Left ventricle myocardium inferior (tissue), 1 donor: Measurements from ENCODE around the gene NEU3. TPM values are rescaled to one million over a fixed set of nuclear protein-coding genes. Genes with fewer than 3 reads are reported as not detected.
"Not testable (repeated sequence)": the region's sequence is repeated elsewhere in the genome, so short reads cannot be mapped to it uniquely, and the experiment has no call there.

ENCODE experiments used
- DNase-seq: peaks from one replicate; pipeline ENCODE4 v3.0.0-alpha.2; 2020
- H3K27ac ChIP-seq: fragments of 200-600 bp; replicated peaks from 2 replicates; pipeline ENCODE4 v1.8.0; 2021
- H3K27me3 ChIP-seq: fragments of 200-600 bp; 2 replicates; pipeline ENCODE4 v1.8.0; 2021; ENCODE audit warnings: low read depth
- H3K36me3 ChIP-seq: fragments of 200-600 bp; 2 replicates; pipeline ENCODE4 v1.8.0; 2021
- H3K4me1 ChIP-seq: fragments of 200-600 bp; 2 replicates; pipeline ENCODE4 v1.8.0; 2021
- H3K4me3 ChIP-seq: fragments of 200-600 bp; 2 replicates; pipeline ENCODE4 v1.8.0; 2021; ENCODE audit warnings: mild to moderate bottlenecking, moderate library complexity
- H3K9me3 ChIP-seq: fragments of 200-600 bp; replicated peaks from 2 replicates; pipeline ENCODE4 v1.8.0; 2021
- intact Hi-C: fragments of 100-400 bp; cut with micrococcal nuclease; formaldehyde crosslinking; loops from one replicate; pipeline ENCODE4 v1.11.0; 2022
- total RNA-seq: library from RNA; stranded (reverse); fragmentation: NEBNext Ultra II Directional; extraction: Animal tissue kit (Norgen Biotek cat#: 25700); gene quantifications from one replicate; pipeline ENCODE4 v1.2.1, GENCODE V29; 2021
- TF ChIP-seq, protein P1 (sequence below): fragments of 200-600 bp; IDR thresholded peaks from 2 replicates; pipeline ENCODE4 v1.8.0; 2021; ENCODE audit warnings: antibody characterized with exemption, mild to moderate bottlenecking, borderline replicate concordance
- donor health status: DM: no; HTN: yes; CAD: no; lungs with severe emphysema.

Gene NEU3
- total RNA-seq, 1 donor from 2014 or later, result 9.9 TPM

DNA sequence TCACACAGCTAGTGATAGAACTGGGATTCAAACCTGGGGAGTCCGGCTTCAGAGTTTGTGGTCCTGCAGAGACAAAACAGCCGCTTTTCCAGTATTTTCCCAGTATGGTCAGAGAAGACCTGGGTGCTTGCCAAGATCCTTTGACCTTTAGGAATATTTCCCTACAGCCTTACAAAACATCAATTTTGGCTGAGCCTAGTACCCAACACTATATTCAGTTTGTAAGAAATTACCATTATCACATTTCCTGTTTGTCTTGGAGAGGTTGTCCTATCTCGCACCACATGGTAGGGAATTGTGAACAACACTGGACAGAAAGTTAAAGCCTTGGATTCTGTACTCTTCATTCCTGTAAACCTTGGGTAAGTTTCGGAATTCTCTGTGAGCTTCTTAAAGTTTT lies 10.7 kb upstream of the NEU3 start:
- Histone ChIP-seq H3K9me3 (no peaks in the 10 kb centered on the region), H3K27ac (no peak overlapping the region), H3K27me3 (no peaks in the 10 kb centered on the region), H3K4me3 (no peak overlapping the region), H3K4me1 (peaks cover 3% of the 10 kb centered on the region), H3K36me3 (peaks cover 60% of the 10 kb centered on the region)
- TF ChIP-seq, protein P1, sequence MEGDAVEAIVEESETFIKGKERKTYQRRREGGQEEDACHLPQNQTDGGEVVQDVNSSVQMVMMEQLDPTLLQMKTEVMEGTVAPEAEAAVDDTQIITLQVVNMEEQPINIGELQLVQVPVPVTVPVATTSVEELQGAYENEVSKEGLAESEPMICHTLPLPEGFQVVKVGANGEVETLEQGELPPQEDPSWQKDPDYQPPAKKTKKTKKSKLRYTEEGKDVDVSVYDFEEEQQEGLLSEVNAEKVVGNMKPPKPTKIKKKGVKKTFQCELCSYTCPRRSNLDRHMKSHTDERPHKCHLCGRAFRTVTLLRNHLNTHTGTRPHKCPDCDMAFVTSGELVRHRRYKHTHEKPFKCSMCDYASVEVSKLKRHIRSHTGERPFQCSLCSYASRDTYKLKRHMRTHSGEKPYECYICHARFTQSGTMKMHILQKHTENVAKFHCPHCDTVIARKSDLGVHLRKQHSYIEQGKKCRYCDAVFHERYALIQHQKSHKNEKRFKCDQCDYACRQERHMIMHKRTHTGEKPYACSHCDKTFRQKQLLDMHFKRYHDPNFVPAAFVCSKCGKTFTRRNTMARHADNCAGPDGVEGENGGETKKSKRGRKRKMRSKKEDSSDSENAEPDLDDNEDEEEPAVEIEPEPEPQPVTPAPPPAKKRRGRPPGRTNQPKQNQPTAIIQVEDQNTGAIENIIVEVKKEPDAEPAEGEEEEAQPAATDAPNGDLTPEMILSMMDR, result no peak
- no peak for DNase-seq
- intact Hi-C loops, result no loop called here

DNA sequence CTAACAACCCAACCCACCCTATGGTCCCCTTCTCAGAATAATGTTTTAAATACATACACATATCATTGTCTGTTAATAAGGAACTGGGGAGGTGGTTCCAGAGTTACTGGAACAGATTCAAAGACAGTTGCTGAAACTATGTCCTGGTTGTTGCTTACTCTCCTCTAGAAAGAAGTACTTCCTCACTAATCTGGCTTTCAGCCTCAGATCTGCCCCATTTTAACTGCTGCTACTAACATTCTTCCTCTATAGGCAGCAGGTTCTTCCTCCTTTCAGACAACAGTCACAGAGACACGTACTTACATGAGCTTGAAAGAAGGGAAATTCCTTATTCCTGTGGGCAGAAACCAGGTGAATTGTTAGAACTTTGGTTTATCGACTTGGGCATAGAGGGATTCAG lies 8.1 kb upstream of the NEU3 start:
- intact Hi-C loops, result no loop called here
- H3K27ac ChIP-seq, result no peak overlapping the region
- H3K36me3 ChIP-seq, result peaks cover 45% of the 10 kb centered on the region
- no peak for DNase-seq
- H3K4me3 ChIP-seq, result no peak overlapping the region
- no peaks in the 10 kb centered on the region for H3K9me3 ChIP-seq
- TF ChIP-seq, protein P1, result no peak
- no peaks in the 10 kb centered on the region for H3K27me3 ChIP-seq
- H3K4me1 ChIP-seq, result peaks cover 7% of the 10 kb centered on the region

DNA sequence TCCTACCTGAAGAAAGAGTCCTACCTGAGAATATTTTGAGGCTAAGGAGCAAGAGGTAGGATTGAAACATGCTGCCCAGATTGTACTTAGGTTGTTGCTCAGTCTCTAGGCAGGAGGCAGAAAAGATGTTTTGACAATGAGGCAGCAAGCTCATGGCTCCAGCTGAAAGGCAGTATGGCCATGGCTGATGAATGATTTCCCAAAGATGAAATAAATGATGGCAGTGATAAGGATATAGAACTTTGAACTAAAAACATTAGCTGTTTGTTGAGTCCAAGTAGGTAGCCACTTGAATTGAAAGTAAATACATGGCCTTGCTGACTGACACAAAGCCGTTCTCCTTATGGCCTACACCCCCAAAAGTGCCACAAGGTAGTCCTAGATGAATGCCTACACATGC lies 6.8 kb upstream of the NEU3 start:
- TF ChIP-seq, protein P1, result no peak

DNA sequence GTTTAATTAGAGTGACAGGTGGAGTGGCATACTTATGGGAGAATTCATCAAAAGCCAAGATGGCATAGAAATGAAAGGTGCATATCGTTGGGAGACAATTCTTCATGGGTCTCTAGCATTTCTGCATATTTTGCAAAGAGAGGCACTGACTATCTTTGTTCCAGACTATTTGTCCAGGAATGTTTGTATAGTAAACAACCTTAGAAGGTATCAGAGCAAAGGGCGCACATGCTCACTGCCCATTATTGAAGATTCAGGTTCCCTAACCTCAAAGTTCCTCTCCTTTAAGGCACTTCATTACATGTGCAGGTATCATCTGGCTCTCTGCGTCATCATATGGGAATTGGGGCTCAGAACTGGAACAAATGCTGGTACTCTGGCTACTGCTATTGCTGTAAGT lies 4.7 kb upstream of the NEU3 start:
- no peak for DNase-seq
- peaks cover 19% of the 10 kb centered on the region for H3K36me3 ChIP-seq
- TF ChIP-seq, protein P1, result no peak
- peaks cover 18% of the 10 kb centered on the region for H3K4me1 ChIP-seq
- no peak overlapping the region for H3K4me3 ChIP-seq
- intact Hi-C loops, result no loop called here
- no peaks in the 10 kb centered on the region for H3K9me3 ChIP-seq
- H3K27ac ChIP-seq, result no peak overlapping the region
- no peaks in the 10 kb centered on the region for H3K27me3 ChIP-seq

More for the DNA sequence above, 6.8 kb upstream of the NEU3 start:
- no peaks in the 10 kb centered on the region for H3K27me3 ChIP-seq
- H3K27ac ChIP-seq, result no peak overlapping the region
- no peak for DNase-seq
- no peak overlapping the region for H3K4me3 ChIP-seq
- H3K9me3 ChIP-seq, result no peaks in the 10 kb centered on the region
- H3K4me1 ChIP-seq, result peaks cover 7% of the 10 kb centered on the region
- H3K36me3 ChIP-seq, result peaks cover 34% of the 10 kb centered on the region
- intact Hi-C loops, result no loop called here

DNA sequence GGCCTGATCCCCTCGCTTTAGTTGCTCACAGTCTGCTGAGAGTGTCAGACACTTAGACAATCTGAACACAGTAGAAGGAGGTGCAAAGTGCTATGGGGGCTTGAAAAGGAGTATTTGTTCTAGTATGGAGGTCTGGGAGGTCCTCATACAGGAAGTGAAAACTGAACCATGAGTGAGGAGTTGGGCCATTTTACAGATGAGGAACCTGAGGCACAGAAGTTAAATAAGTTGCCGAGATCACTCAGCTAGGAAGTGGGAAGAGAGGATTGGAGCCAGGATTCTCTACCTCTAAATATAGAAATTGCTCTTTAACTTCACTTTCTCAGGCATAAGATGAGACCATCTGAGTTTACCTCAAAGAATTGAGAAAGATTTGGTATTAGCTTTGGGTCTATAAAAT lies 4.0 kb upstream of the NEU3 start:
- Histone ChIP-seq H3K9me3 (no peaks in the 10 kb centered on the region), H3K27ac (no peak overlapping the region), H3K27me3 (no peaks in the 10 kb centered on the region), H3K4me1 (peaks cover 24% of the 10 kb centered on the region), H3K4me3 (no peak overlapping the region), H3K36me3 (peaks cover 13% of the 10 kb centered on the region)
- intact Hi-C loops, result no loop called here
- no peak for DNase-seq
- TF ChIP-seq, protein P1, result no peak

DNA sequence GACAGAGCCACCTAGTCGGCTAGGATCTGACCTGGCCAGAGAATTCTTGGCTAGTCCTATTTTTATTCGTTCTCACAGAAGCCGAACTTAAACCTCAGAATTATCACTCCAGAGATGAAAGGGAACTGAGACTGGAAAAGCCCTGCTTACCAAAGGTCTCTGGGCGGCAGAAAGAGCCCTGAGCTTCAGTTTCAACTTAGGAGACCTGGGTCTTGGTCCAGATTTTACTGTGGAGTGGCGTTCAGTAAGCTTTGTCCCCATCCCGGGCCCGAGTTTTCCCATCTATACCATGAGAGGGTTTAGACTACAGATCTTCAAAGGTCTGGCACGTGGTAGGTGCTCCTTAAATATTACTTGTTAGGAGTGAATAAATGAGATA lies 516 bp downstream of the NEU3 start:
- no peaks in the 10 kb centered on the region for H3K36me3 ChIP-seq
- H3K4me3 ChIP-seq, result peak overlapping the region; percentile 73
- peaks cover 19% of the 10 kb centered on the region for H3K4me1 ChIP-seq
- H3K27ac ChIP-seq, result peak overlapping the region; percentile 67
- no peak for DNase-seq
- H3K9me3 ChIP-seq, result no peaks in the 10 kb centered on the region
- TF ChIP-seq, protein P1, result no peak
- no peaks in the 10 kb centered on the region for H3K27me3 ChIP-seq
- intact Hi-C loops, result no loop called here

DNA sequence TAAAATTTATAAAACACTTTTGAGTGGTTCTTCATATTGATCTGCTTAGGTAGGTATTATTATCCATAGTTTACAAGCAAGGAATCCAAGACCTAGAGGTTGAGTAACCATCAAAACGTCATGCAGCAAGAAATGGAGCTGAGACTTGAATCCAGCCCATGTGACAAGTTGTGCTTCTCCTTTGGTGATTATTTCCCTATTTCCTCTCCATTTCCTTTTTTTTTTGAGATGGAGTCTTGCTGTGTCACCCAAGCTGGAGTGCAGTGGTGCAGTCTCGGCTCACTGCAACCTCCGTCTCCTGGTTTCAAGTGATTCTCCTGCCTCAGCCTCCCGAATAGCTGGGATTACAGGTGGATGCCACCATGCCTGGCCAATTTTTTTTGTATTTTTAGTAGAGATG lies 1.4 kb downstream of the NEU3 start:
- not testable (repeated sequence) for DNase-seq, H3K27ac ChIP-seq

More for the DNA sequence above, 1.4 kb downstream of the NEU3 start:
- H3K27me3 ChIP-seq, H3K9me3 ChIP-seq, intact Hi-C loops, H3K36me3 ChIP-seq, H3K4me3 ChIP-seq: not testable (repeated sequence)
- H3K4me1 ChIP-seq, result peaks cover 19% of the 10 kb centered on the region
